Kidney glomerular epithelial cell (primary cell): ENCODE data around the gene DPYSL5.
"Not testable (repeated sequence)": the region's sequence is repeated elsewhere in the genome, so short reads cannot be mapped to it uniquely, and the experiment has no call there.

Experiments
- DNase-seq: peaks from one replicate; lab custom pipeline; 2025; lab: John Stamatoyannopoulos, UW

DPYSL5 gene

DNA sequence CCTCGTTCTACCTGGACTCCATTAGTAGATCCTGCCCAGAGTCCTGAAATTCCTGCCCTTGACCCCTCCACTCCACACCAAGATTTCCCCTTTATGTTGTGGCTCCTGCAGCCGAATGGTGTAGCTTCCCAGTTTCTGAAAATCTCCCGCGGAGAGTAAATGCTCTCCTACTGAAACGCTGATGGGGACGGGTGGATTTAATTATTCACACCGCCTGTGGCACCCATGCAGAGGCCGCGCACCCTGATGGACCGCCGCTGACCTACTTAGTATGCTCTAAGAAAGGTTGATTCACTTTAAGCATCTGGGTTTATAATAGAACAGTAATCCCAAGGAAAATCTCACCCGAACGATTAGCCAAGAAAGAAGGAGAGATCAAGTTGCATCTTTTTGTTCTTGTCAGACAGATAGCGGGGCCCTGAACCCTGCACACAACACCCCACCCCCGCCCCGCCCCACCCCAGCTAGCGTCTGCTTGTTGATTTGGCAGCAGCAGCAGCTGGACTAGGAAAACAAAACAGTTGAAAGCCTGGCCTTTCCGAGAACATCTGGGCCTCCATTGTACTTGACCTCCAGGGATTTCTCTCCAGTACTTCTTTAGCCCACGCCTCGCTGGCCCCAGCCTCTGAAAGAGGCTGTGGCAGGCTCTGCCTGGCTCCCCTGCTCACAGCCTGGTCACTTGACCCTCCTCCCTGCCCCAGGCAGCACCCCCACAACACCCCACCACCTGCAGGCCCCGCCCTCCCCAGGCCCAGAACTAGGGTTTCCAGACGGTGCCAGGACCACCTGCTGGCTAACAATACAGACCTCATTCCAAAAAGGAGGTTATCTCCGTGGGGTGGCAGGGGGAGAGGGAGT, 53.6 kb downstream of the DPYSL5 start:
- no peak for DNase-seq

DNA sequence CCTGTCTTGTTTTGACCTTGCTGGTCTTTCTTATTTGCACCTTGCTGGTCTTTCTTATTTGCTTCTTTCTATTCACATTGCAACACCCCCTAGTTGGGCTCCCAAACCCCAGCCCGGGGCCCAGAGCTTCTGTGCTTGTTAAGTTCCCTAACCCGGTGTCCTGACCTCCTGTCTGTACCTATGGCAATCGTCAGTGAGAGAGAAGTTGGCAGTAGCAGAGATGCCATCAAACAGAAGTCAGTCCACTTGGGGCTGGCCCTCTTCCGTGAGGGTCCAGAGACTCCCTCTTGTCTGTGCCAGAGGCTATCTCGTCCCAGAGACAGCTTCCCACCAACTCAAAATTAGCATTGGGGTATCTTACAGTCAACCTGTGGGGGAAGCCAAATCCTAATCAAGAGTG, 55.7 kb downstream of the DPYSL5 start:
- DNase-seq, result no peak

DNA sequence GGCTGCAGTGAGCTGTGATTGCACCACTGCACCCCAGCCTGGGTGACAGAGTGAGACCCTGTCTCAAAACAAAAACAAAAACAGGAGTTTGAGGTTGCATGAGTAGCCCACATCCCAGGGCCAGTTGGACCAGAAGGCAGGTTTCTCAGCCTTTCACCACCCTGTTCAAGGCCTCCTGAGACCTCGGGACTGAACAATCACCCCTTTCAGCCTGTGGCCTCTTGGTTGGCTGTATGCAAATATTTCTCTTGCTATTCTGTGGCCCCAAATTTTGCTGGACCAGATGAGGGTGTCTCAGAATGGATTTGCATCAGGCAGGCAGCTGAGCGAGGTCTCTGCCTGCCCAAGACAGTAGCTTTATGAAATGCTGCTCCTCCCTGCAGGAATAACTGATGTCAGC, 56.9 kb downstream of the DPYSL5 start:
- DNase-seq, result no peak

DNA sequence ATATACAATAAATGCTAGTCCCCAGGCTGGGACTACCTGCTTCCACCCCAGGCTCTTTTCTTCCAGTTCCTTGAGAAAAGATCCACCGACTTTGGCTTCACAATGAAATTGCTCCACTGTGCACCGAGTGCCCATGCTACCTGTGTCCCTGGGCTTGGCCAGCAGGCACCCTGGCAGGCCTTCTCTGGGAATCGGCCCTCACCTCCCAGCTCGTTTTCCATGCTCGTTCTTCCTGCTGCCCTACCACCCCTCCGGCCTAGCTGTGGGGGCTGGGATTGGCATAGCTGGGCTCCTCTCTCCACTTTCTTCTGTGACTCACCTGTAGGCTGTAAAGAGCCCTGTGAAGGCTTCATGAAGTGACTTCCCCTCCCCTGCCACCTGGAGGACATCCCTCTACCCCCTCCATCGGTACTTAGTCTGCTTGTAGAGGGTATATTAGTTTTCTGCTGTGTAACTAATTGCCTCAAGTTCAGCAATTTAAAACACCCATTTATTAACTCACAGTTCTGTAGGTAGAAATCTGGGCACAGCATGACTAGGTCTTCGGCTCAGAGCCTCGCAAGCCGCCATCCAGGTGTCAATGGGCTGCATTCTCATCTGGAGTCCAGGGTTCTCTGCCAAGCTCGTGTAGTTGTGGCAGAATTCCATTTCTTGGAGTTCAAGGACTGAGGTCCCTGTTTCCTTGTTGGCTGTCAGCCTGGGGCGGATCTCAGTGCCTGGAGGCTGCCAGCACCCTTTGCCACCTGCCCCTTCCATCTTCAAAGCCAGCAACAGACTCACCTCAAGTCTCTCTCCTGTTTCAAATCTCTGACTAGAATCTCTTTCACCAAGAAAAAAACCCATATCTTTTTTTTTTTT, 57.6 kb downstream of the DPYSL5 start:
- DNase-seq, result no peak

- DNase-seq, result no peak
Observed at GRCh38 chr2:26907416-26907815, 59.5 kb downstream of the DPYSL5 start.

DNA sequence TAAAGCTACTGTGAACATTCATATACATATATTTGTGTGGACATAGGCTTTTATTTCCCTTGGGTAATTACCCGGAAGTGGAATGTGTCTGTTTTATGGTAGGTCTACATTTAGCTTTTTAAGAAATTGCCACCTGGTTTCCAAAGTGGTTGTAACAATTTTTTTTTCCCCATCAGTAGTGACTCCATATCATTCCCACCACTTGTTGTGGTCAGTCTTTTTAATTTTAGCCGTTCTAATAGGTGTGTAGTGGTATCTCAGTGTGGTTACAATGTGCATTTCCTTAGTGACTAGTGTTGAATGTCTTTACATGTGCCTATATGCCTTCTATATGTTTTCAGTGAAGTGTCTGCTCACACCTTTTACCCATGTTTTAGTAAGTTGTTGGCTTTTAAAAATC, 62.2 kb downstream of the DPYSL5 start:
- no peak for DNase-seq

DNA sequence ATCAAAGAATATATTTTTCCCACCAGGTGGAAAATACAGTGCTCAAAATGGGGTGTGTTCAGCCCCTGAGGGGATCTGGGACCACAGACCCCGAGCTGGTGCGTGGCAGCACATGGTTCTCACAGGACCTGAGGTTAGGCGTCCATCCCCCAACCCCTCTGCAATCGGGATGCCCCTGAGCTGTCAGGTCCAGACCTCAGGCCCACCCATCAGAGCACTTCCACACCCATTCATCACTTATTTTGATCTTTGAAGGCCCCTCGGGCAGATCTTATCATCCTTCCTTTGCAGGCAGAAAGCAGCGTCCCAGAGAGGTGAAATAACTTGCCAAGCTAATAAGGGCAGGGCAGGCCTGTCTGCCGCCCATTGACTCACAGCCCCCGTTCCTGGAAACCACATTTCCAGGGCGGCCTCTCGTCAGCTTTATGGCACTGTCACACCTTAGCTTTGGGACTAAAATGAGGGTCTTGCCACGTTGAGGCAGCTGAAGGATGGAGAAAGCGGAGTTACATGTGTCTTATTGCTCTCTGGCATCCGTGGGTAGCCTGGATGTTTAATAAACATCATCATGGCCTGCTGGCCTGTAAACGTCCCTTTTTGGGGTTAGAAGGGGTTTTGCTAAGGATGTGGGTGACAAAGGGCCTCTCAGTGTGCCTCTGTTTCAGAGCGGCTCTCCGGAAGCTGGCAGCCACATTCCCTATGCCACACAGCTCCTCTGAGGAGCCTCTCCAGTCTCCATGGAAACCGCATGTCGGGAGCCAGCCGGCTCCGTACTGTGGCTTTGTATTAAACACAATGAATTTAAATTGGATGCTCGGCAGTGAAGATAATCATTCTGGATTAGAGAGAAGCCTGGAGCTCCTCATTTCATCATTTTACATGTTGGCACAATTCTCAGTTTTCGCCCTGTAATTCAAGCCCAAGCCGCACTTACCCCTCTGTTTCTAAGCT, 64.3 kb downstream of the DPYSL5 start:
- DNase-seq, result no peak

- DNase-seq, result no peak
Observed at GRCh38 chr2:26913606-26913998, 65.7 kb downstream of the DPYSL5 start.

DNA sequence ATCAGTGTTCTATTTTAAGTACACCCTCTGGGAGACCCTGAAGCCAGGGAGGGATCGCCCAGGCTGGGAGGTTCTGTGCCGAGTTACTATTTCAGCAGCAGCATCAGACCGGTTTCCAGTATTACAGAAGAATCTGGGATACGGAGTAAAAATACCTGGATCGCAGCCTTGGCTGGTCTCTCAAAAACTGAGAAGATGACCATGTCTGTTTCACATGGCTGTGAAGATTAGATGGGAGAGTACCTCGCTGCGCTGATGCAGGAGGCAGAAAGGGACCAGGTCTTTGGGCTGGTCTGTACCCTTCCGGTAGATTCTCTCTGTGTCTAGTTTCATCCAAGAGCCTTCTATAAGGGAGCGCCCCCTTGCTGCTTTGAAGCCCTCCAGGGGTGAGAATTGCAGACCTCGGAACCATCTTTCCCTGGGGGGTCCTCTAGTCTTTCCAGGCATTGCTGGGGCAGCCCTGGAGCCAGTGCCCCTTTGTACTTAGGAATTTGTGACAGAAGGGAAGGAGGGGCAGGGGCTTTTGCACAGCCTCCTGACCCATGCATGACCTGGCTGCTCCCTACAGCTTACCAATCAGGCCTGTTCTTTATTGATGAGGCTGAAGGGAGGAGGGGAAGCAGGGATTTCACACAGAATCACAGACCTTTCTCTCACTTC, 66.2 kb downstream of the DPYSL5 start:
- no peak for DNase-seq

DNA sequence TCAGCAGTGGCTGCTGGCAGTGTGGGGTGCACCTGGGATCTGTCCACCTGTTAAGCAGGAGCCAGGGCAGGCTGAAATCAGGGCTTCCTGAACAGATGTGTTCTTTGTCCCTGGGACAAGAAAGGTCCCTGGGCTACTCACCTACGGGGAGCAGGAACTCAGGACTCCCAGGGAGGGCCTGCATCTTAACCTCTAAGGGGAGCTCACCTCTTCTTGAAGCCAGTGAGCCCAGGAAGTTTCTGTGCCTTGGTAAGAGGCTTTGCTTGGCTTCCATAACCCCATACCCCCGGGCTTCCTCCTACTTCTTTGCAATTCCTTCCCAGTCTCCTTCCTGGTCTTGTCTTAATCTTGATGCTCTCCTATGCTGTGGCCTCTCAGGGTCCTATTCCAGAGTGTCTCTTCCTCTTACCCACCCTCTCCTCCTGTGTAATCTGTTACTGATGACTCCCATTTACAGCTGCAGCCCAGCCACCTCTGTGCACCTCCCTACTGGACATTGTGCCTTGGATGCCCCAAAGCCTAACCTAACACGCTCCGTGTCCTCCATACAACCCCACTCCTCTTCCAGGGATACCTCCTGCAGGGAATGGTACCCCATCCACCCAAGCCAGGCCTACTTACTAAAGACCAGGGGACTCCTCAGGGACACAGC, 66.9 kb downstream of the DPYSL5 start:
- DNase-seq, result no peak

DNA sequence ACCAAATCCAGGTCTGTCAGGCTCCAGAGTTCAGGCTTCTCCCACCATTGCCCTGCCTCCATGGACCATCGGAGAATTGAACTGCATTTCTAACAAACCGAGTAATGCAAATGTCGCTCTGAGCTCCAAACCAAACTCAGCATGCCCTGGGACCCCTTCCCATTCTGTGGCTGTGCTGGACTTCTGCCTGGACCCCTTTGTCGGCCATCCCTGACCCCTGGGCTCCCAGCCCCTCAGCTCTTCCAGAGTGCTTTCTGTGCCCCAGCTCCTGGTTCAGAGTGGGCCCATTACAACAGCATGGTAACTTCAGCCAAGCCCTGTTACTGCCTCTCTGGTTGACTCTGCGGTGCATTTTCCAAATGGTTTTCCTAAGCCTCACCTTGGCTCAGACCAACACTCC, 67.4 kb downstream of the DPYSL5 start:
- DNase-seq, result no peak

- DNase-seq, result no peak
Observed at GRCh38 chr2:26916128-26916692, 68.3 kb downstream of the DPYSL5 start.

DNA sequence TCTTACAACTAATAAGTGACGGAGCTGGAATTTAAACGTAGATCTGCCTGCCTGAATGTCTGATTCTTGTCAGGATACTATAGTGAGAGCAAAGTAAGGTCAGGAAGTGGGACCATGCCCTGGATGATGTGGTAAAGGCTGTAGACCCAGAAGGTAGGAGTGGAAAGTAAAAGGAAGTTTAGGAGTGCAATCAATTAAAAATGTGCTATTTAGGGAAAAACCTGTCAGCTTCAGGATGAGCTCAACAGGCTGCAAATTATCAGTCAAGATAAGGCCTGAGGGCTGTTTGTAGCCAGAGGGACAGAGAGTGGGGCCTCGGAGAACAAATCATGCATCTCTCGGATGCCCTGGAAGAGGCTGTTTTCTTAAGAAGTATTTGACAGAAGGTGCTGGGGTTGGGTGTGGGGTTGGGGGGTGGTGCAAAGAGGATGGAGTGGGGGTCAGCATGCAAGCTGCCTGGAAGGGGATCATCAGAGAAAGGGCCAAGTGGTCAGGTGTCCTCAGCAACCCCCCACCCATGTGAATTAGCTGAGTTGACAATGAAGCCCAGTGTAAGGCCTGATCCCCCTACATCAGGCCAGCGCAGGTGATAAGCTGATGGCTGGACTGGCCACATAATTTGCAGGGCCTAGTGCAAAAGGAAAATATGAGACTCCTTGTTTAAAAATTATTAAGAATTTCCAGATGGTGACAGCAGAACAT, 69.4 kb downstream of the DPYSL5 start:
- DNase-seq, result no peak

DNA sequence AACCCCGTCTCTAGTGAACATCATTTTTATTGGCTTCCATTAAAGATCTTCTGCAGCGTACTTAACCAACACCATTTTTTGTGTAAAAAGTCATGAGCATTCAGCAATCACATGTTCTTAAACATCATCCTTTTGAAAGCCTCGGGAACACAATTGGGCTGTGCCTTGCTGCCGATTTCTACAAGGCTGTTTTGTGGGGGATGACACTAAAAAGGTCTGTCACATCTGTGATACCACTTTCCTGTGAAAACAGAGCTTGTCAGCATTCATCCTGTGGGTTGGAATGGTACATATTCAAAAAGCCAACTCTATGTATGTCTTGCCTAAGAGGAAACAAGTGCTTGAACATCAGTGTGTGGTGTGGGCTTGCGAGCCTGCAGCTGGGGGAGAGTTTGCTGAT, 73.4 kb downstream of the DPYSL5 start:
- no peak for DNase-seq

GRCh38 chr2:26922405-26923188, 74.7 kb downstream of the DPYSL5 start:
- DNase-seq, result peak; percentile 17

GRCh38 chr2:26923189-26923466, 75.2 kb downstream of the DPYSL5 start:
- DNase-seq, result not testable (repeated sequence)

- no peak for DNase-seq
Observed at GRCh38 chr2:26924731-26925099, 76.8 kb downstream of the DPYSL5 start.

DNA sequence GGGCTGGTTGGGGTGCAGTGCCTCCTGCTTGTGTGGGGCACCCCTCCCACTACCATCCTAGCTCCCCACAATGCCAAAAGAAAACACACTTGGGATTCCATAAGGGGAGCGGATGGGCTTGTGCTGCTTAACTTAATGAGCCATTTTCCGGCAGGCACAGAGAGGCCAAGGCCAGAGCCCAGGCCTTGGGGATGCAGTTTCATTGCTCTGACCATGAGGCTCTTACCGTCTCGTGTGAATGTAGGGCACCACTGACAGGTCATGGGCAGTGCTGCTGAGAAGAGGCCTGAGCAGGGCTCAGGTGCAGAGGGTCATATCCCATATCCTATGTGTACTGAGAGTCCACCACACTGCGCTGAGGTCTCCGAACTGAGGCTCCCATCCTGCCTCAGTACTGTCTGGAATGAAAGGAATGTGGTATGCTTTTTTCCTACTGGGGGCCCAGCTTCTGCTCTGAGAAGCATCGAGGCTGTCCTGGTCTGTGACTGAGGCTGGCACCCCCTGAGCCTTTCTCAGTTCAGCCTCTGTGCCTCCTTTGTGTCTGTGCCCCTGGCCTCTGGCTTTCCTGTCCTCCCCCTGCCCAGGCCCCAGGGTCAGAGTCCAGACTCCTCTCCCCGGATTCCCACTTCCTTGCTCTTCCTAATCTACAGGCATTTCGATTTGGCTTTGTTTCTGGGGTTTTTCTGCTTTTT, 77.3 kb downstream of the DPYSL5 start:
- no peak for DNase-seq

DNA sequence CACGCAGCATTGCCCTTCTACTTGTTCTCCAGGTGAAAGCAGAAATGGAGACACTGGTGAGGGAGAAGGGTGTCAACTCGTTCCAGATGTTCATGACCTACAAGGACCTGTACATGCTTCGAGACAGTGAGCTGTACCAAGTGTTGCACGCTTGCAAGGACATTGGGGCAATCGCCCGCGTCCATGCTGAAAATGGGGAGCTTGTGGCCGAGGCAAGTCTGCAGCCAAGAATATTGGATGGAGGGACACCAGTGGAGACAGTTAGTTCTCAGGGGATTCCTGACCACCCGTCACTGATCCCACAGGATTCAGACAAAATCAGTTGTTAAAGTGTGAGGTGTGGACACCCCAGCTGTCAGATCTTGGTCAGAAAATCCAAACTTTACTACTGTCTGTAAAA, 79.3 kb downstream of the DPYSL5 start:
- no peak for DNase-seq
